HG02798 (cell line): ENCODE data around the gene RGS3.

Source experiments
- ATAC-seq: cut with Tn5 transposase; IDR thresholded peaks from one replicate; pipeline ENCODE4 v1.9.1; 2021; ENCODE audit warnings: mild to moderate bottlenecking; ENCODE audit not compliant: unreplicated experiment, poor library complexity

The RGS3 gene

GRCh38 chr9:113597390-113598241, 134.1 kb downstream of the RGS3 start:
- no peak for ATAC-seq

GRCh38 chr9:113598451-113598850, 134.9 kb downstream of the RGS3 start:
- ATAC-seq, result no peak

GRCh38 chr9:113598883-113599282, 135.4 kb downstream of the RGS3 start:
- ATAC-seq, result no peak

GRCh38 chr9:113599646-113600022, 136.1 kb downstream of the RGS3 start:
- ATAC-seq, result no peak

- ATAC-seq, result no peak
Observed at GRCh38 chr9:113600023-113600823, 136.7 kb downstream of the RGS3 start.

- no peak for ATAC-seq
Observed at GRCh38 chr9:113600871-113601614, 137.5 kb downstream of the RGS3 start.

- ATAC-seq, result no peak
Observed at GRCh38 chr9:113601656-113602055, 138.1 kb downstream of the RGS3 start.

GRCh38 chr9:113602126-113603047, 138.9 kb downstream of the RGS3 start:
- ATAC-seq, result peak; percentile 77

- no peak for ATAC-seq
Observed at GRCh38 chr9:113603048-113603375, 139.5 kb downstream of the RGS3 start.

GRCh38 chr9:113603773-113604172, 140.2 kb downstream of the RGS3 start:
- no peak for ATAC-seq

GRCh38 chr9:113604393-113604792, 140.9 kb downstream of the RGS3 start:
- no peak for ATAC-seq

GRCh38 chr9:113606510-113606909, 143.0 kb downstream of the RGS3 start:
- ATAC-seq, result no peak

- no peak for ATAC-seq
Observed at GRCh38 chr9:113608082-113608685, 144.7 kb downstream of the RGS3 start.

- no peak for ATAC-seq
Observed at GRCh38 chr9:113609562-113610318, 146.2 kb downstream of the RGS3 start.

GRCh38 chr9:113611461-113612215, 148.1 kb downstream of the RGS3 start:
- no peak for ATAC-seq

GRCh38 chr9:113612216-113612747, 148.8 kb downstream of the RGS3 start:
- ATAC-seq, result no peak

- no peak for ATAC-seq
Observed at GRCh38 chr9:113612828-113613227, 149.3 kb downstream of the RGS3 start.
